Large intestine (tissue), 3 donors: ENCODE results near the gene SCUBE1. TPM values are rescaled to one million over a fixed set of nuclear protein-coding genes. Genes with fewer than 3 reads are reported as not detected.

Source experiments
- DNase-seq, 2 donors: peaks; one replicate each; pipeline versions ENCODE4 v3.0.0 to v3.0.0-alpha.2; 2013
- H3K27ac ChIP-seq: one replicate; pipeline ENCODE4 v1.5.1; 2013; ENCODE audit warnings: low read length
- H3K27me3 ChIP-seq: 2 replicates; pipeline ENCODE4 v1.6.1; 2013; ENCODE audit warnings: low read length; ENCODE audit not compliant: control insufficient read depth, insufficient read depth
- H3K36me3 ChIP-seq: 2 replicates; pipeline ENCODE4 v1.6.1; 2013; ENCODE audit warnings: low read length; ENCODE audit not compliant: control insufficient read depth, insufficient read depth
- H3K4me1 ChIP-seq: one replicate; pipeline ENCODE4 v1.6.1; 2013; ENCODE audit warnings: low read length; ENCODE audit not compliant: control insufficient read depth, insufficient read depth
- H3K4me3 ChIP-seq: one replicate; pipeline ENCODE4 v1.5.1; 2013; ENCODE audit warnings: low read length
- H3K9me3 ChIP-seq: one replicate; pipeline ENCODE4 v1.6.1; 2013; ENCODE audit warnings: mild to moderate bottlenecking, low read depth, low read length, moderate library complexity; ENCODE audit not compliant: control insufficient read depth
- WGBS: methylation state at CpG from one replicate; pipeline ENCODE4 v1.1.5; 2013; ENCODE audit warnings: low lambda C conversion rate; ENCODE audit not compliant: insufficient coverage; 5-methylcytosine and 5-hydroxymethylcytosine counted together
- polyA plus RNA-seq: library from polyadenylated mRNA; unstranded; fragments of 120-200 nt; gene quantifications from one replicate; pipeline ENCODE4 v1.2.1, GENCODE V29; 2013

Gene SCUBE1
- polyA plus RNA-seq, 1 donor: 4.4 TPM

GRCh38 chr22:43273902-43274484 lies 69.2 kb downstream of the SCUBE1 start:
- DNase-seq: peak; percentile 53 to 64
- no peak overlapping the region for H3K27ac ChIP-seq
- H3K4me1 ChIP-seq: no peaks in the 10 kb centered on the region
- peaks cover 3% of the 10 kb centered on the region for H3K27me3 ChIP-seq
- no CpG with 5 or more reads among the region's 9 CpGs for WGBS
- no peaks in the 10 kb centered on the region for H3K9me3 ChIP-seq
- no peaks in the 10 kb centered on the region for H3K36me3 ChIP-seq
- H3K4me3 ChIP-seq: no peak overlapping the region

- no peak overlapping the region for H3K27ac ChIP-seq
- H3K4me1 ChIP-seq: no peaks in the 10 kb centered on the region
- no peaks in the 10 kb centered on the region for H3K9me3 ChIP-seq
- WGBS: 80% methylated on average over 1 of the region's 12 CpGs
- DNase-seq: no peak
- H3K36me3 ChIP-seq: no peaks in the 10 kb centered on the region
- no peak overlapping the region for H3K4me3 ChIP-seq
- H3K27me3 ChIP-seq: peaks cover 3% of the 10 kb centered on the region
These were observed 70.3 kb downstream of the SCUBE1 start for GRCh38 chr22:43272869-43273318.

- H3K9me3 ChIP-seq: no peaks in the 10 kb centered on the region
- no CpG with 5 or more reads among the region's 12 CpGs for WGBS
- DNase-seq: no peak
- no peaks in the 10 kb centered on the region for H3K36me3 ChIP-seq
- peaks cover 3% of the 10 kb centered on the region for H3K27me3 ChIP-seq
- no peaks in the 10 kb centered on the region for H3K4me1 ChIP-seq
- H3K27ac ChIP-seq: no peak overlapping the region
- no peak overlapping the region for H3K4me3 ChIP-seq
These were observed 70.9 kb downstream of the SCUBE1 start for GRCh38 chr22:43272301-43272700.

GRCh38 chr22:43270949-43271348 lies 72.2 kb downstream of the SCUBE1 start:
- no CpG with 5 or more reads among the region's 7 CpGs for WGBS
- DNase-seq: no peak
- no peak overlapping the region for H3K4me3 ChIP-seq
- H3K9me3 ChIP-seq: no peaks in the 10 kb centered on the region
- H3K27me3 ChIP-seq: peaks cover 3% of the 10 kb centered on the region
- H3K4me1 ChIP-seq: no peaks in the 10 kb centered on the region
- no peaks in the 10 kb centered on the region for H3K36me3 ChIP-seq
- H3K27ac ChIP-seq: no peak overlapping the region

GRCh38 chr22:43270314-43270908 lies 72.8 kb downstream of the SCUBE1 start:
- Histone ChIP-seq H3K9me3 (no peaks in the 10 kb centered on the region), H3K27ac (no peak overlapping the region), H3K4me1 (no peaks in the 10 kb centered on the region), H3K4me3 (no peak overlapping the region), H3K36me3 (no peaks in the 10 kb centered on the region), H3K27me3 (peaks cover 3% of the 10 kb centered on the region)
- no peak for DNase-seq
- no CpG with 5 or more reads among the region's 13 CpGs for WGBS

- Histone ChIP-seq H3K36me3 (no peaks in the 10 kb centered on the region), H3K27me3 (peaks cover 3% of the 10 kb centered on the region), H3K4me3 (no peak overlapping the region), H3K4me1 (peaks cover 2% of the 10 kb centered on the region), H3K27ac (no peak overlapping the region), H3K9me3 (no peaks in the 10 kb centered on the region)
- 40% methylated on average over 2 of the region's 14 CpGs for WGBS
- no peak for DNase-seq
These were observed 73.5 kb downstream of the SCUBE1 start for GRCh38 chr22:43269646-43270045.

- Histone ChIP-seq H3K4me1 (peaks cover 6% of the 10 kb centered on the region), H3K4me3 (no peak overlapping the region), H3K9me3 (no peaks in the 10 kb centered on the region), H3K27me3 (peaks cover 7% of the 10 kb centered on the region), H3K36me3 (no peaks in the 10 kb centered on the region), H3K27ac (no peak overlapping the region)
- no CpG with 5 or more reads among the region's 16 CpGs for WGBS
- peak in 1 of 2 donors; percentile 5 for DNase-seq
These were observed 73.9 kb downstream of the SCUBE1 start for GRCh38 chr22:43269246-43269645.

GRCh38 chr22:43267981-43268660 lies 75.1 kb downstream of the SCUBE1 start:
- no peak overlapping the region for H3K27ac ChIP-seq
- H3K9me3 ChIP-seq: no peaks in the 10 kb centered on the region
- peaks cover 8% of the 10 kb centered on the region for H3K4me1 ChIP-seq
- H3K27me3 ChIP-seq: peaks cover 12% of the 10 kb centered on the region
- no peak overlapping the region for H3K4me3 ChIP-seq
- DNase-seq: no peak
- no peaks in the 10 kb centered on the region for H3K36me3 ChIP-seq
- WGBS: no CpG with 5 or more reads among the region's 13 CpGs

GRCh38 chr22:43267332-43267980 lies 75.7 kb downstream of the SCUBE1 start:
- H3K27ac ChIP-seq: no peak overlapping the region
- DNase-seq: no peak
- no peak overlapping the region for H3K4me3 ChIP-seq
- H3K36me3 ChIP-seq: no peaks in the 10 kb centered on the region
- no peaks in the 10 kb centered on the region for H3K9me3 ChIP-seq
- H3K4me1 ChIP-seq: peaks cover 8% of the 10 kb centered on the region
- WGBS: 100% methylated on average over 2 of the region's 13 CpGs
- H3K27me3 ChIP-seq: peaks cover 12% of the 10 kb centered on the region

GRCh38 chr22:43266076-43266475 lies 77.1 kb downstream of the SCUBE1 start:
- Histone ChIP-seq H3K4me1 (peaks cover 8% of the 10 kb centered on the region), H3K4me3 (no peak overlapping the region), H3K27me3 (peaks cover 12% of the 10 kb centered on the region), H3K9me3 (no peaks in the 10 kb centered on the region), H3K36me3 (no peaks in the 10 kb centered on the region), H3K27ac (no peak overlapping the region)
- DNase-seq: no peak
- WGBS: no CpG with 5 or more reads among the region's 9 CpGs
